Astrocyte (in vitro differentiated cells and primary cell): ENCODE results near the gene DCTPP1. TPM values are rescaled to one million over a fixed set of nuclear protein-coding genes. Genes with fewer than 3 reads are reported as not detected.

Experiments used
- DNase-seq: peaks from one replicate; pipeline ENCODE4 v3.0.0-alpha.2; 2010; ENCODE audit warnings: low read depth
- FAIRE-seq: peaks from 2 replicates; lab custom pipeline; 2011; peaks lifted over from hg19 to GRCh38; lab: Jason Lieb, UNC
- H2AFZ ChIP-seq: 2 replicates; pipeline ENCODE4 v1.6.0; 2012; ENCODE audit warnings: low read depth, low read length, inconsistent platforms
- H3K27ac ChIP-seq: 2 replicates; pipeline ENCODE4 v1.5.1; 2011; ENCODE audit warnings: low read depth, low read length, inconsistent platforms
- H3K27me3 ChIP-seq: 2 replicates; pipeline ENCODE4 v1.6.0; 2011; ENCODE audit warnings: low read length, inconsistent platforms; ENCODE audit not compliant: insufficient read depth
- H3K36me3 ChIP-seq: 2 replicates; pipeline ENCODE4 v1.5.1; 2011; ENCODE audit warnings: low read length, inconsistent platforms; ENCODE audit not compliant: insufficient read depth
- H3K4me1 ChIP-seq: 2 replicates; pipeline ENCODE4 v1.5.1; 2011; ENCODE audit warnings: low read length, inconsistent platforms; ENCODE audit not compliant: insufficient read depth
- H3K4me2 ChIP-seq: 2 replicates; pipeline ENCODE4 v1.6.0; 2012; ENCODE audit warnings: low read length, inconsistent platforms
- H3K4me3 ChIP-seq: 2 replicates; pipeline ENCODE4 v1.5.1; 2011; ENCODE audit warnings: low read depth, mild to moderate bottlenecking, low read length, inconsistent platforms; ENCODE audit not compliant: insufficient read depth
- H3K79me2 ChIP-seq: 2 replicates; pipeline ENCODE4 v1.6.0; 2012; ENCODE audit warnings: mild to moderate bottlenecking, low read length, inconsistent platforms; ENCODE audit not compliant: insufficient read depth
- H3K9ac ChIP-seq: 2 replicates; pipeline ENCODE4 v1.6.0; 2012; ENCODE audit warnings: mild to moderate bottlenecking, low read length, inconsistent platforms
- H3K9me3 ChIP-seq: 2 replicates; pipeline ENCODE4 v1.5.1; 2012; ENCODE audit warnings: low read depth, mild to moderate bottlenecking, low read length, inconsistent platforms; ENCODE audit not compliant: insufficient read depth
- H4K20me1 ChIP-seq: 2 replicates; pipeline ENCODE4 v1.6.0; 2012; ENCODE audit warnings: low read length, inconsistent platforms; ENCODE audit not compliant: insufficient read depth
- H3K27ac Mint-ChIP-seq: one replicate; pipeline ENCODE4 v1.8.0; 2021; ENCODE audit warnings: mild to moderate bottlenecking, mixed read lengths; ENCODE audit not compliant: unreplicated experiment
- H3K27me3 Mint-ChIP-seq: one replicate; pipeline ENCODE4 v1.8.0; 2021; ENCODE audit warnings: low read depth, mixed read lengths; ENCODE audit not compliant: unreplicated experiment
- H3K36me3 Mint-ChIP-seq: one replicate; pipeline ENCODE4 v1.8.0; 2021; ENCODE audit warnings: low read depth, mixed read lengths; ENCODE audit not compliant: unreplicated experiment
- H3K4me1 Mint-ChIP-seq: one replicate; pipeline ENCODE4 v1.8.0; 2021; ENCODE audit warnings: low read depth, mixed read lengths; ENCODE audit not compliant: unreplicated experiment
- H3K4me3 Mint-ChIP-seq: one replicate; pipeline ENCODE4 v1.8.0; 2021; ENCODE audit warnings: mild to moderate bottlenecking, moderate library complexity, mixed read lengths; ENCODE audit not compliant: unreplicated experiment
- H3K9me3 Mint-ChIP-seq: one replicate; pipeline ENCODE4 v1.8.0; 2021; ENCODE audit warnings: mild to moderate bottlenecking, mixed read lengths; ENCODE audit not compliant: unreplicated experiment
- EZH2 ChIP-seq: IDR thresholded peaks from 2 replicates; pipeline ENCODE4 v1.6.1; 2012; ENCODE audit warnings: mild to moderate bottlenecking, low read length, inconsistent platforms; ENCODE audit not compliant: insufficient read depth
- total RNA-seq: library from RNA; stranded (reverse); gene quantifications from 2 replicates; pipeline ENCODE4 v1.2.1, GENCODE V29; 2021
- TF ChIP-seq, protein P1 (sequence below): IDR thresholded peaks from 2 replicates; pipeline ENCODE4 v1.5.1; 2011; ENCODE audit warnings: low read depth, mild to moderate bottlenecking, inconsistent platforms, low read length, moderate library complexity; ENCODE audit not compliant: insufficient read depth

Gene DCTPP1
- total RNA-seq, 1 donor from 2014 or later = 36.5 TPM

DNA sequence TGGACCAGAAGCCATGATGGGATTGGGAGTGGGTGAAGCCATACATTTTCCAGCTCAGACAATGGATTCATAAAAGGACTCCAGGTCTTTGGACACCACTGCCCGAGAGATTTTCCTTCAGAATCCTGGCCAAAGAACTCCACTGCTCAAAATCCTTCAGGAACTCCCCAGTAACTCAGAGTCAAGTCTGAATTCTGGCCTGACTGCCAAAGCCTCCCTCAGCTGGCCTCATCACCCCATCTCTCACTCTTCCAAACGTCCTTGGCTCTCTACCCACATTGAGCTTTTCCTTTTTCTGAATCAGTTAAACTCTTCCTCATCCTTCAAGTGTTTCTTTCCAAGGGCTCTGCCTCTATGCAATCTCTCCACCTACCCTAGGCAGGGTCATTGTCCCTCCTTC, 46.3 kb downstream of the DCTPP1 start:
- Histone ChIP-seq H3K4me3 (no peak overlapping the region), H3K9me3 (no peaks in the 10 kb centered on the region), H3K36me3 (no peaks in the 10 kb centered on the region), H3K4me2 (no peak overlapping the region), H4K20me1 (peaks cover 8% of the 10 kb centered on the region), H3K27ac (no peak overlapping the region), H3K79me2 (peaks cover 6% of the 10 kb centered on the region), H3K4me1 (peaks cover 5% of the 10 kb centered on the region), H3K9ac (no peak overlapping the region), H3K27me3 (no peaks in the 10 kb centered on the region), H2AFZ (no peak overlapping the region)
- Mint-ChIP-seq H3K4me3 (no peak overlapping the region), H3K27ac (no peak overlapping the region), H3K4me1 (peaks cover 1% of the 10 kb centered on the region), H3K9me3 (no peaks in the 10 kb centered on the region), H3K27me3 (no peaks in the 10 kb centered on the region), H3K36me3 (peaks cover 2% of the 10 kb centered on the region)
- TF ChIP-seq, protein P1, sequence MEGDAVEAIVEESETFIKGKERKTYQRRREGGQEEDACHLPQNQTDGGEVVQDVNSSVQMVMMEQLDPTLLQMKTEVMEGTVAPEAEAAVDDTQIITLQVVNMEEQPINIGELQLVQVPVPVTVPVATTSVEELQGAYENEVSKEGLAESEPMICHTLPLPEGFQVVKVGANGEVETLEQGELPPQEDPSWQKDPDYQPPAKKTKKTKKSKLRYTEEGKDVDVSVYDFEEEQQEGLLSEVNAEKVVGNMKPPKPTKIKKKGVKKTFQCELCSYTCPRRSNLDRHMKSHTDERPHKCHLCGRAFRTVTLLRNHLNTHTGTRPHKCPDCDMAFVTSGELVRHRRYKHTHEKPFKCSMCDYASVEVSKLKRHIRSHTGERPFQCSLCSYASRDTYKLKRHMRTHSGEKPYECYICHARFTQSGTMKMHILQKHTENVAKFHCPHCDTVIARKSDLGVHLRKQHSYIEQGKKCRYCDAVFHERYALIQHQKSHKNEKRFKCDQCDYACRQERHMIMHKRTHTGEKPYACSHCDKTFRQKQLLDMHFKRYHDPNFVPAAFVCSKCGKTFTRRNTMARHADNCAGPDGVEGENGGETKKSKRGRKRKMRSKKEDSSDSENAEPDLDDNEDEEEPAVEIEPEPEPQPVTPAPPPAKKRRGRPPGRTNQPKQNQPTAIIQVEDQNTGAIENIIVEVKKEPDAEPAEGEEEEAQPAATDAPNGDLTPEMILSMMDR = no peak
- TF ChIP-seq EZH2 = no peak
- FAIRE-seq (no peak), DNase-seq (no peak)

- no peak within 1 kb of the TSS for H2AFZ ChIP-seq
- H3K9me3 Mint-ChIP-seq = no peaks in the 10 kb centered on the region
Measured at GRCh38 chr16:30382111-30382881, 47.5 kb downstream of the DCTPP1 start, which contains the start of gene SEPTIN1. SEPTIN1 (minus strand) TSS chr16:30382561; CDS start chr16:30382542, 19 bp downstream.

More at GRCh38 chr16:30382111-30382881, 47.5 kb downstream of the DCTPP1 start, which contains the start of gene SEPTIN1:
- no peak within 1 kb of the TSS for H3K4me3 ChIP-seq
- no peak for DNase-seq
- H3K27ac ChIP-seq = no peak within 1 kb of the TSS
- TF ChIP-seq EZH2 = no peak
- TF ChIP-seq, protein P1 = no peak
- no peaks in the 10 kb centered on the region for H3K36me3 ChIP-seq
- peaks cover 12% of the 10 kb centered on the region for H3K4me1 ChIP-seq
- no peak within 1 kb of the TSS for H3K27ac Mint-ChIP-seq
- H3K79me2 ChIP-seq = peaks cover 6% of the 10 kb centered on the region
- H3K9ac ChIP-seq = no peak within 1 kb of the TSS
- peaks cover 2% of the 10 kb centered on the region for H3K36me3 Mint-ChIP-seq
- no peak for FAIRE-seq
- no peaks in the 10 kb centered on the region for H3K27me3 Mint-ChIP-seq
- no peaks in the 10 kb centered on the region for H3K9me3 ChIP-seq
- peaks cover 4% of the 10 kb centered on the region for H3K4me1 Mint-ChIP-seq
- no peak within 1 kb of the TSS for H3K4me2 ChIP-seq
- peaks cover 8% of the 10 kb centered on the region for H4K20me1 ChIP-seq
- H3K4me3 Mint-ChIP-seq = no peak within 1 kb of the TSS
- no peaks in the 10 kb centered on the region for H3K27me3 ChIP-seq
